Caco-2 (cell line): ENCODE measurements around the gene AMBRA1. TPM values are rescaled to one million over a fixed set of nuclear protein-coding genes. Genes with fewer than 3 reads are reported as not detected.

Experiments used
- BruUV-seq: library from RNA; stranded (reverse); fragments of 400-500 nt; replicated peaks from 2 replicates; lab custom pipeline; 2021; lab: Mats Ljungman, UMichigan
- CTCF ChIA-PET: fragments of 300-600 bp; sonication (Branson Sonifier 250); formaldehyde crosslinking; loops from one replicate; lab custom pipeline; 2022; ENCODE audit warnings: antibody characterized with exemption; lab: Charles Lee
- POLR2A ChIA-PET: fragments of 300-600 bp; sonication (Branson Sonifier 250); formaldehyde crosslinking; loops from one replicate; lab custom pipeline; 2022; ENCODE audit warnings: antibody characterized with exemption; lab: Charles Lee
- DNase-seq, 2 experiments: peaks; one replicate each; pipeline versions ENCODE4 v3.0.0 to v3.0.0-alpha.2; 2020 to 2022
- H3K27me3 ChIP-seq: replicated peaks from 2 replicates; pipeline ENCODE4 v1.6.0; 2011; ENCODE audit warnings: low read length; ENCODE audit not compliant: control insufficient read depth, insufficient read depth
- H3K36me3 ChIP-seq: 2 replicates; pipeline ENCODE4 v1.5.1; 2011; ENCODE audit warnings: low read length; ENCODE audit not compliant: control insufficient read depth, insufficient read depth
- H3K4me1 ChIP-seq: fragments of 250-450 bp; sonication (Bioruptor Pico); 2 replicates; pipeline ENCODE4 v1.5.1; 2020; ENCODE audit warnings: mild to moderate bottlenecking
- H3K4me3 ChIP-seq: 2 replicates; pipeline ENCODE4 v1.5.1; 2011; ENCODE audit warnings: low read depth, mild to moderate bottlenecking, control low read depth, low read length
- H3K9me3 ChIP-seq: fragments of 250-450 bp; sonication (Bioruptor Pico); 2 replicates; pipeline ENCODE4 v1.5.1; 2020; ENCODE audit warnings: mild to moderate bottlenecking, moderate library complexity
- H3K27ac Mint-ChIP-seq: one replicate; pipeline ENCODE4 v1.8.0; 2022; ENCODE audit warnings: mixed read lengths; ENCODE audit not compliant: unreplicated experiment
- H3K27me3 Mint-ChIP-seq: one replicate; pipeline ENCODE4 v1.8.0; 2022; ENCODE audit warnings: mixed read lengths; ENCODE audit not compliant: insufficient read depth, unreplicated experiment
- H3K36me3 Mint-ChIP-seq: one replicate; pipeline ENCODE4 v1.8.0; 2022; ENCODE audit warnings: mild to moderate bottlenecking, mixed read lengths; ENCODE audit not compliant: insufficient read depth, unreplicated experiment
- H3K4me1 Mint-ChIP-seq: one replicate; pipeline ENCODE4 v1.8.0; 2022; ENCODE audit warnings: low read depth, mixed read lengths; ENCODE audit not compliant: unreplicated experiment
- H3K4me3 Mint-ChIP-seq: one replicate; pipeline ENCODE4 v1.8.0; 2022; ENCODE audit warnings: mild to moderate bottlenecking, moderate library complexity, mixed read lengths; ENCODE audit not compliant: unreplicated experiment
- H3K9me3 Mint-ChIP-seq: one replicate; pipeline ENCODE4 v1.8.0; 2022; ENCODE audit warnings: mixed read lengths; ENCODE audit not compliant: unreplicated experiment
- CTCF ChIP-seq, 2 experiments: fragments of 200-600 bp in 1 of 2; IDR thresholded peaks; 1 replicate in 1 of 2; 2 replicates in 1 of 2; pipeline versions ENCODE4 v1.5.1 to v1.8.0; 2011 to 2022; ENCODE audit warnings: antibody characterized with exemption in 1 of 2, control low read depth in 1 of 2, inconsistent platforms in 1 of 2, low read depth in 1 of 2, low read length in 1 of 2, mild to moderate bottlenecking in 1 of 2, moderate library complexity in 1 of 2; ENCODE audit not compliant: insufficient read depth in 1 of 2, severe bottlenecking in 1 of 2, unreplicated experiment in 1 of 2
- intact Hi-C: fragments of 100-400 bp; cut with micrococcal nuclease; formaldehyde crosslinking; loops from one replicate; pipeline ENCODE4 v1.10.0; 2022; ENCODE audit not compliant: unreplicated experiment
- total RNA-seq: library from RNA; stranded (reverse); gene quantifications from 2 replicates; pipeline ENCODE4 v1.2.3, GENCODE V29; 2022

Gene AMBRA1
- total RNA-seq, 1 experiment from 2014 or later = 48.1 TPM

GRCh38 chr11:46348566-46349401 lies 245.0 kb downstream of the AMBRA1 start:
- ChIA-PET CTCF (interaction anchor here (0.7 to 1.2 kb wide), 2 partner anchors 9 to 201 kb away, joined by 3 to 4 read pairs; no protein-coding TSS in a partner anchor), POLR2A (interaction anchor here (1.1 kb wide), 1 partner anchor 105 kb away, joined by 7 read pairs; no protein-coding TSS in a partner anchor)
- Mint-ChIP-seq H3K27ac (peak overlapping the region; percentile 36), H3K4me1 (peaks cover 12% of the 10 kb centered on the region), H3K9me3 (no peaks in the 10 kb centered on the region), H3K27me3 (no peaks in the 10 kb centered on the region), H3K36me3 (peaks cover 6% of the 10 kb centered on the region), H3K4me3 (peak overlapping the region; percentile 75)
- Histone ChIP-seq H3K36me3 (peaks cover 2% of the 10 kb centered on the region; the same call in 1 of the 2 replicates), H3K27me3 (no peaks in the 10 kb centered on the region), H3K9me3 (no peaks in the 10 kb centered on the region), H3K4me3 (peak overlapping the region; percentile 99), H3K4me1 (peaks cover 11% of the 10 kb centered on the region; the same call in 1 of the 2 replicates)
- intact Hi-C loops = no loop called here
- TF ChIP-seq CTCF (IDR thresholded peaks at IDR 0.05; ENCODE audit: insufficient read depth in 1 of 2, low read depth in 1 of 2, low read length in 1 of 2, severe bottlenecking in 1 of 2, unreplicated experiment in 1 of 2) = no peak
- no peak for DNase-seq
- BruUV-seq = no TSS peak

GRCh38 chr11:46347637-46348311 lies 246.0 kb downstream of the AMBRA1 start:
- Histone ChIP-seq H3K4me3 (peak overlapping the region; percentile 99), H3K4me1 (peaks cover 11% of the 10 kb centered on the region; the same call in 1 of the 2 replicates), H3K9me3 (no peaks in the 10 kb centered on the region), H3K36me3 (peaks cover 2% of the 10 kb centered on the region; the same call in 1 of the 2 replicates), H3K27me3 (no peaks in the 10 kb centered on the region)
- peaks cover 6% of the 10 kb centered on the region for H3K36me3 Mint-ChIP-seq
- ChIA-PET POLR2A (interaction anchor here (1.1 kb wide), 1 partner anchor 104 kb away, joined by 7 read pairs; no protein-coding TSS in a partner anchor), CTCF (interaction anchor here (0.7 to 1.5 kb wide), 4 partner anchors 10 to 200 kb away, joined by 3 to 4 read pairs (median 4); partner anchors contain the start of gene CHRM4)
- no TSS peak for BruUV-seq
- H3K9me3 Mint-ChIP-seq = no peaks in the 10 kb centered on the region
- no peaks in the 10 kb centered on the region for H3K27me3 Mint-ChIP-seq
- H3K4me3 Mint-ChIP-seq = peak overlapping the region; percentile 75
- no peak for DNase-seq
- no peak for TF ChIP-seq CTCF (IDR thresholded peaks at IDR 0.05; ENCODE audit: insufficient read depth in 1 of 2, low read depth in 1 of 2, low read length in 1 of 2, severe bottlenecking in 1 of 2, unreplicated experiment in 1 of 2)
- intact Hi-C loops = no loop called here
- H3K4me1 Mint-ChIP-seq = peaks cover 15% of the 10 kb centered on the region
- H3K27ac Mint-ChIP-seq = peak overlapping the region; percentile 36
